Measurements from ENCODE around the gene NFIA. TPM values are rescaled to one million over a fixed set of nuclear protein-coding genes. Genes with fewer than 3 reads are reported as not detected.

The NFIA gene
- total RNA-seq, 1 experiment from 2014 or later, result 12.7 TPM

DNA sequence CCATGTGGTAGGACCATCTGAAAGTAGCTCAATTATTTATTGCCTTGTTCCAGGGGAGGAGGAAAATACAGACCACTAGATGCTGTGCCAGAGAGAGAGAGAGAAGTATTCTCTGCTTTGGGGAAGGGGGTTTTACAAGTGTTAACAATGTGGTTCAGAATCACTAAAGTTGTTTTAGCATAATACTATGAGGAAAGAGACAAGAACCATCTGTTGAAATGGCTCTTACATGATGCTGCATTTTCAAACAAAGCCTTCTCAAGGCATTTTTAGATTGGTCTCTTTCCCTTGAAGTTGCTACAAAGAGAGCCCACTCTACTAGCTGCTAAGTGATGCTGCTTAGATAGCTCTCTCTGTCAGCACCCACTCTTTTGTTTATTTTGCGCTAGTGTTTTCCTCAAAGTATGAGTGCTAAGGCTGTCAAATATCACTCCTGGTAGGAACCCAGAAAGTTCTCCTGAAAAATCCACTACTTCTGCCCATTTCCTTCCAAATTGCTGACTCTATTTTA is 255.1 kb downstream of the NFIA start:
- no TSS peak for BruUV-seq (replicated peaks)
- Histone ChIP-seq H3K4me1 (ENCODE audit: insufficient read depth, low read length) (peaks cover 27% of the 10 kb centered on the region), H3K9me3 (ENCODE audit: low read length) (no peaks in the 10 kb centered on the region), H2AFZ (ENCODE audit: low read length) (peak overlapping the region; percentile 35), H3K9me2 (replicated peaks; ENCODE audit: low read length) (no peaks in the 10 kb centered on the region), H3K4me2 (ENCODE audit: low read length) (peak overlapping the region; percentile 88), H3K4me3 (ENCODE audit: low read length) (peak overlapping the region; percentile 66; the same call in 1 of the 2 replicates), H3K27me3 (ENCODE audit: low read length) (no peaks in the 10 kb centered on the region), H4K20me1 (ENCODE audit: low read length) (no peaks in the 10 kb centered on the region), H3K27ac (ENCODE audit: low read length) (peak overlapping the region; percentile 67), H3K79me2 (ENCODE audit: low read length) (no peaks in the 10 kb centered on the region), H3K36me3 (ENCODE audit: low read depth, low read length) (no peaks in the 10 kb centered on the region), H3K9ac (ENCODE audit: low read length) (peak overlapping the region; percentile 15; the same call in 1 of the 2 replicates), H3F3A (ENCODE audit: low read length, unreplicated experiment) (no peaks in the 10 kb centered on the region)
- ChIA-PET CTCF (interaction anchor here (0.6 to 1.4 kb wide), 4 partner anchors 9 to 638 kb away, joined by 3 to 9 read pairs (median 4); no protein-coding TSS in a partner anchor), POLR2A (ENCODE audit: unreplicated experiment) (interaction anchor here (0.6 to 1.0 kb wide), 2 partner anchors 157 to 288 kb away, joined by 3 to 13 read pairs; no protein-coding TSS in a partner anchor)
- DNase-seq (no peak), ATAC-seq (no peak; the same call in 1 of the 2 replicates)
- TF ChIP-seq EZH2 (IDR thresholded peaks at IDR 0.05; ENCODE audit: low read length, unreplicated experiment) (no peak), CTCF (conservative IDR thresholded peaks at IDR 0.05; ENCODE audit: low read depth, low read length) (no peak; the same call in 1 of the 2 replicates), EZH2phosphoT487 (IDR thresholded peaks at IDR 0.05; ENCODE audit: borderline replicate concordance, low read length) (no peak)
- intact Hi-C loops (cut with micrococcal nuclease), result loop anchor here (5.0 kb wide), 2 partner anchors 95 to 490 kb away; no protein-coding TSS in a partner anchor

DNA sequence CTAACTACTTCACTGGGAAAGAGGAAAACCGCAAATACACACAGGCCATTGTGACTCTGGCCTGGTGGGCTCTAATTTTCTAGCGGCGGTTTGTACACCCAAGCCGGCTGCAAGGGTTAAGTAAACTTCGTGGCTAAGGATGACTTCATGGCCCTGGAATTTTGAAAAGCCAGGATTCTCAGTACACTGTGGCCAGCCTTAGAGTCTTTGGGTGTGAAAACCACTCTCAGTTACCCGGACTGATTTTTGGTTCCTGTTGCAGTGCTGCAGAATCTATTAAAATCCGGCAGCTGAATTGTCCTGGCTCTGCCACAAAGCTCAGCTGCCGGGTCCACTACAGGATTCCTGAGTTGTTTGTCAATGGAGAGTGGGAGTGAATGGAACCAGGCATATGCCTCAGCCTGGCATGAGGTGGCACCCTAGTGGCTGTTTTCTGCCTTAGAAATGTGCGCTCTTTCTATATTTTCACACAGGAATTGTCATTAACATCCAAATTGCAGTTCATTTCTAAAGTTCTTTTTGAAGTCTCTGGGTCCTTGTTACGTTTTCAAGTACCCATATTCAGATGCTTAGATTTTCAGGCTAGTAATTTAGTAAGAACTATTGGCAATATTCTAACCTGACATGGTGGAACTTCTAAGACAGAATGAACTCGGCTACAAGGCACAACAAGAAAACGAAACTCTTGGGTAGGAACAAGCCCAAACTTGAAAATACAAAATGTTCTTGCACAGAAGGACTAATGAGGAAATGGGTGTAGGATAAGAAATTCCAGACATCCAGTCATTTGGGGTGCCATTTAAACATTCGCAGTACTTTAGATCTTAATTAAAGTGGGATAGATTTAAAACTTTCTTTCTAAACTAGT is 255.9 kb downstream of the NFIA start:
- Histone ChIP-seq H3K36me3 (ENCODE audit: low read depth, low read length) (no peaks in the 10 kb centered on the region), H3K27ac (ENCODE audit: low read length) (peak overlapping the region; percentile 67), H3K9me2 (replicated peaks; ENCODE audit: low read length) (no peaks in the 10 kb centered on the region), H3K9me3 (ENCODE audit: low read length) (no peaks in the 10 kb centered on the region), H3F3A (ENCODE audit: low read length, unreplicated experiment) (no peaks in the 10 kb centered on the region), H2AFZ (ENCODE audit: low read length) (peak overlapping the region; percentile 87), H3K79me2 (ENCODE audit: low read length) (no peaks in the 10 kb centered on the region), H3K4me2 (ENCODE audit: low read length) (peak overlapping the region; percentile 88), H3K4me3 (ENCODE audit: low read length) (peak overlapping the region; percentile 66), H3K27me3 (ENCODE audit: low read length) (no peaks in the 10 kb centered on the region), H3K4me1 (ENCODE audit: insufficient read depth, low read length) (peaks cover 27% of the 10 kb centered on the region), H3K9ac (ENCODE audit: low read length) (peak overlapping the region; percentile 59), H4K20me1 (ENCODE audit: low read length) (no peaks in the 10 kb centered on the region)
- ATAC-seq, result peak; percentile 96
- no TSS peak for BruUV-seq (replicated peaks)
- POLR2A ChIA-PET (ENCODE audit: unreplicated experiment), result interaction anchor here (1.0 kb wide), 1 partner anchor 288 kb away, joined by 3 read pairs; no protein-coding TSS in a partner anchor
- TF ChIP-seq EZH2phosphoT487 (IDR thresholded peaks at IDR 0.05; ENCODE audit: borderline replicate concordance, low read length), result no peak
- TF ChIP-seq EZH2 (IDR thresholded peaks at IDR 0.05; ENCODE audit: low read length, unreplicated experiment), result no peak
- peak; percentile 93 for TF ChIP-seq CTCF (conservative IDR thresholded peaks at IDR 0.05; ENCODE audit: low read depth, low read length)
- intact Hi-C loops (cut with micrococcal nuclease), result loop anchor here (1.0 to 5.0 kb wide), 12 partner anchors 15 to 515 kb away; no protein-coding TSS in a partner anchor
- CTCF ChIA-PET, result interaction anchor here (1.0 to 1.4 kb wide), 2 partner anchors 260 to 288 kb away, joined by 6 to 9 read pairs; no protein-coding TSS in a partner anchor
- DNase-seq, result peak; percentile 96

All from PC-3 (cell line).